Peyer's patch (tissue), 4 donors: ENCODE results near the gene COMMD2.

Source experiments
- POLR2A ChIP-seq, 2 donors: fragments of 450-650 bp; IDR thresholded peaks; one replicate each; pipeline ENCODE4 v1.5.1; 2017; ENCODE audit warnings: antibody characterized with exemption in 2 of 2, mild to moderate bottlenecking in 2 of 2, moderate library complexity in 2 of 2
- TF ChIP-seq, protein P1 (sequence below), 6 experiments: fragments of 450-650 bp in 4 of 6; fragments of 200-600 bp in 2 of 6; sonication (generic) in 1 of 6; IDR thresholded peaks; one replicate each; pipeline ENCODE4 v1.5.1; 2017 to 2019; ENCODE audit warnings: antibody characterized with exemption in 6 of 6, mild to moderate bottlenecking in 3 of 6, moderate library complexity in 1 of 6

DNA sequence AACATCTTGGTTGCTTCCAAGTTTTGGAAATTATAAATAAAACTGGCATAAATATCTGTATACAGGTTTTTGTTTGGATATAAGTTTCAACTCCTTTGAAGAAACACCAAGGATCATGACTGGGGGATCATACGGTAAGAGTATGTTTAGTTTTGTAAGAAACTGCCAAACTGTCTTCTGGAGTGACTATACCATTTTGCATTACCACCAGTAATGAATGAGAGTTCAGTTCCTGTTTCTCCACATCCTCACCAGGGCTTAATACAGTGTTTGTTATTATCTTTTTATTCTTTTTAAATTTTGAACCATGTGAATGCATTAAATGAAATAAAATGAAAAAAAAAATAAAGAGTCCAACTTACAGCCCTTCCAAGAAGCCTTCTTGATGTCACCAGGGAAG is 43.7 kb upstream of the COMMD2 start:
- TF ChIP-seq, protein P1, sequence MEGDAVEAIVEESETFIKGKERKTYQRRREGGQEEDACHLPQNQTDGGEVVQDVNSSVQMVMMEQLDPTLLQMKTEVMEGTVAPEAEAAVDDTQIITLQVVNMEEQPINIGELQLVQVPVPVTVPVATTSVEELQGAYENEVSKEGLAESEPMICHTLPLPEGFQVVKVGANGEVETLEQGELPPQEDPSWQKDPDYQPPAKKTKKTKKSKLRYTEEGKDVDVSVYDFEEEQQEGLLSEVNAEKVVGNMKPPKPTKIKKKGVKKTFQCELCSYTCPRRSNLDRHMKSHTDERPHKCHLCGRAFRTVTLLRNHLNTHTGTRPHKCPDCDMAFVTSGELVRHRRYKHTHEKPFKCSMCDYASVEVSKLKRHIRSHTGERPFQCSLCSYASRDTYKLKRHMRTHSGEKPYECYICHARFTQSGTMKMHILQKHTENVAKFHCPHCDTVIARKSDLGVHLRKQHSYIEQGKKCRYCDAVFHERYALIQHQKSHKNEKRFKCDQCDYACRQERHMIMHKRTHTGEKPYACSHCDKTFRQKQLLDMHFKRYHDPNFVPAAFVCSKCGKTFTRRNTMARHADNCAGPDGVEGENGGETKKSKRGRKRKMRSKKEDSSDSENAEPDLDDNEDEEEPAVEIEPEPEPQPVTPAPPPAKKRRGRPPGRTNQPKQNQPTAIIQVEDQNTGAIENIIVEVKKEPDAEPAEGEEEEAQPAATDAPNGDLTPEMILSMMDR (IDR thresholded peaks at IDR 0.05), result no peak
- no peak for TF ChIP-seq POLR2A (IDR thresholded peaks at IDR 0.05)
